GM21381 (cell line): ENCODE data around the gene UBE2G1.
"Not testable (repeated sequence)": the region's sequence is repeated elsewhere in the genome, so short reads cannot be mapped to it uniquely, and the experiment has no call there.

Source experiments
- ATAC-seq: cut with Tn5 transposase; IDR thresholded peaks from one replicate; pipeline ENCODE4 v1.9.1; 2021; ENCODE audit warnings: mild to moderate bottlenecking, moderate library complexity; ENCODE audit not compliant: unreplicated experiment

UBE2G1 gene, protein sequence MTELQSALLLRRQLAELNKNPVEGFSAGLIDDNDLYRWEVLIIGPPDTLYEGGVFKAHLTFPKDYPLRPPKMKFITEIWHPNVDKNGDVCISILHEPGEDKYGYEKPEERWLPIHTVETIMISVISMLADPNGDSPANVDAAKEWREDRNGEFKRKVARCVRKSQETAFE

DNA sequence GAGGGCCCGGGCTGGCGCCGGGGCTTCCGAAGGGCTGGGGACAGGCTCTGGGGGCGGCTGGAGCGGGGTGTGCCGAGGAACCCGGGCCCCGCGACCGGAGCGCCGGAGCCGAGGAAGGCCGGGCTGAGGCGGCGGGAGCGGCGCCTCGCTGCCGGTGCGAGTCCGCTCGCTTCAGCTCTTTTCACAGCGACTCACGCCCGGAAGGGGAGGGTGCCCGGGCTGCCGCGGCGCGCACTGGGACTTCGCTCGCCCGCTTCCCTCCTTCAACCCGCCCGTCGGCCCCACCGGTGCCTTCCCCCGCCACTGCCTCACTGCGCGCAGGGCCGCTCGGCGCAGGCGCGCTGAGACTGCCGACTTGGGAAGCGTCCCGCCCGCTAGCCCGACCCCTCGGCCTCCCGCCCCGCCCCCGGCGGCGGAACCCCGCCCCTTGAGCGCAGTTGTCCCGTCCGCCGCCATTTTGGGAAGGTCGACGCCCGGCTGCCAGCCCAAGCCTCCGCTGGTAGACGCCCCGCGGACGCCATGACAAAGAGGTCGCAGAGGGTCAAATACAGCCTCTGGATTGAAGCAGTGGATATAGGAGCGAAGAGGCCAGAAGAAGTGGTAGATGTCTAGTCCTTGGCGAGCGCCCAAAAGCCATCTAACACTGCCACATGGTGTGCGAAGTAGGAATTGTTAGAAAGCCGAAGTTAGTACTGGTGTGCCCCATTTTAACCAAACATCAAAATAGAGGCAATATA is at the start of gene UBE2G1:
UBE2G1 (minus strand) TSS at position 349 of the 737 bp plus-strand sequence. CDS start 359 bp downstream, outside the sequence.
- peak; percentile 64 for ATAC-seq

GRCh38 chr17:4412933-4413831 is 46.7 kb upstream of the UBE2G1 start:
- ATAC-seq: no peak

GRCh38 chr17:4411201-4411600 is 44.7 kb upstream of the UBE2G1 start:
- no peak for ATAC-seq

- ATAC-seq: no peak
These were observed 43.2 kb upstream of the UBE2G1 start for GRCh38 chr17:4409659-4410058.

- ATAC-seq: no peak
These were observed 41.4 kb upstream of the UBE2G1 start for GRCh38 chr17:4407851-4408250.

- no peak for ATAC-seq
These were observed 40.7 kb upstream of the UBE2G1 start for GRCh38 chr17:4407216-4407615.

GRCh38 chr17:4406386-4406785 is 39.9 kb upstream of the UBE2G1 start:
- no peak for ATAC-seq

DNA sequence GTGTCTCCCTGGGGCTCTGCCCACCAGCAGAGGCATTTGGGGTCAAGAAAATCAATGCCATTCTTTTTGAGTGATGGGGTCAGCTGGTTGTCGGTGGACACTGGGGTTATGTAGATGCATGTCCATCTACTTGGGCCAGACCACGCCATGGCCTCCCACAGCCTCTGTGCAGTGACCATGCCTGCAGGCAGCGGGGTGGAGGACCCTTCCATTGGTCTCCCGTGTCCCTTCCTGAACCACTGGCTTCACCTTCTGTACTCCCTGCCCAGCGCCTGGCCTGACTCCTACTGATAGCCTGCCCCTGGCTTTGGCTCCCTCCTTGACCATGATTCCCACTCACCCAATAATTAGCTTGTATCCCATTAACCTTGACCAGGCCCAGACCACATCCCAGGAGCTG is 39.2 kb upstream of the UBE2G1 start:
- no peak for ATAC-seq

GRCh38 chr17:4405038-4405669 is 38.7 kb upstream of the UBE2G1 start:
- no peak for ATAC-seq

- ATAC-seq: no peak
These were observed 31.4 kb upstream of the UBE2G1 start for GRCh38 chr17:4397840-4398239.

- no peak for ATAC-seq
These were observed 28.6 kb upstream of the UBE2G1 start for GRCh38 chr17:4395111-4395478.

DNA sequence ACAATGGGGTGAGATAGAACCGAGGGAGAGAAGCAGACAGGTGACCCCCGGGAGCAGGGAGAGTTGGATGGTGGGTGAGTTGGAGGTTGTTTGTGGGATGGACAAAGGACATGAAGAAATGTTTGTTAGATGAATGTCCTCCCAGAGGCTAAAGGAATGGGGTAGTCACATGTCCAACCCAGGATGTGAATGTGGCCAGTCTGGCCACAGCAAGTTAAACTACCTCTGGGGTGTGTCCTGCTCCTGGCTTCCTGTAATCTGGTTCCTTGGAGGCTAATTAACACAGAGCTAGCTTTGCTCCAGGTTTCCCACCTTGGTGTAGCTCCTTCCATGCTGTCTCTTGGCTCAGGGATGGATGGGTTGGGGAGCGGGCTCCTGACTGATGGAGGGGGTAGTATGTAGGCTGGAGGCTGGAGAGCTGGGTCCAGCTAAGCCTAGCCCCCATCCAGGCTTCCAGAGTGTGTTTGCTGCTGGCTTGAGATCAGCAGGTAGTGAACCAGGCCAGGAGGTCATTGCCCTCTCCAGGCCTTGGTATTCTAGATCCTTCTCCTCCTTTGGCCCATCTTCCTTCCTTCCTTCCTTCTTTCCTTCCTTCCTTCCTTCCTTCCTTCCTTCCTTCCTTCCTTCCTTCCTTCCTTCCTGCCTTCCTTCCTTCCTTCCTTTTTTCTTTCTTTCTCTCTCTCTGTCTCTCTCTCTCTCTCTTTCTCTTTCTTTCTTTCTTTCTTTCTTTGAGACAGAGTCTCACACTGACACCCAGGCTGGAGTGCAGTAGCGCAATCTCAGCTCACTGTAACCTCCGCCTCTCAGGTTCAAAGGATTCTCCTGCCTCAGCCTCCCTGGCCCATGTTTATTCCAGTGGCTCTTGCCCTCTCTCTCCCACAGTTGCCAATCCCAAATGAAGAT is 28.0 kb upstream of the UBE2G1 start:
- no peak for ATAC-seq

- no peak for ATAC-seq
These were observed 27.3 kb upstream of the UBE2G1 start for GRCh38 chr17:4393806-4394205.

GRCh38 chr17:4389079-4389478 is 22.6 kb upstream of the UBE2G1 start:
- no peak for ATAC-seq

GRCh38 chr17:4387137-4387536 is 20.7 kb upstream of the UBE2G1 start:
- ATAC-seq: no peak

GRCh38 chr17:4386406-4386805 is 19.9 kb upstream of the UBE2G1 start:
- ATAC-seq: no peak

GRCh38 chr17:4381690-4382671 is 15.5 kb upstream of the UBE2G1 start:
- ATAC-seq: no peak

DNA sequence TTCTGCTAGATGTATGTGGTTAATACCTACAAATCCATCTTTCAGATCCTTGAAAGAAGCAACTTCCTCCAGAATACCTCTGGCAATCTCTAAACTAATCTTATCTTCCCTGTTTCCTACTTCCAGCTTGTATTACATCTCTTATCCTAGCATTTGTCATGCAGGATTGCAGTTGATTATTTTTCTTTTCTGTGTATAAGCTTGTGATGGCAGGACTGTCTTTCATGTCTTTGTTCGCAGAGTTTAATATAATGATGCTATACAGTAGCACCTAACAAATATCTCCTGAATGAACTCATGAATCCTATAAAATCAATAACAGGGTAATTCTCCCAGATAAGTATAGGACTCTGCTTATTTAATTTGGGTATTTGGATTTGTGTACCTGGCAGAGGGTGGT is 12.2 kb upstream of the UBE2G1 start:
- no peak for ATAC-seq

DNA sequence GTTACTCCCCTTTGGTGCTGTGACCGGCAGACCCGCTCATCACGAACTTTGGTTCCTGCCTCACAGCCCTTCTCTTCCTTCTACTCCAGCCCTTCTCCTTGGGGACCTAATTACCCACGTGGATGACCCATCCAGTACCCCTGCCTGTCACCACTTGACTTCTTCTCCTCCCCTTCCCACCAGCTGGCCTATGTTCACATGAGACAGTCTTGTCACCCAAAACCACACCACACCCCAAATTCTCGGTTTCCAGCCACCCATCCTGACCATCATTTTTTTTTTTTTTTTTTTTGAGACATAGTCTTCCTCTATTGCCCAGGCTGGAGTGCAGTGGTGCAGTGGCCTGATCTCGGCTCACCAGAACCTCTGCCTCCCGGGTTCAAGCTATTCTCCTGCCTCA is 10.8 kb upstream of the UBE2G1 start:
- not testable (repeated sequence) for ATAC-seq
